LNCAP (cell line): ENCODE measurements around the gene ZSCAN1.

Experiments
- CTCF ChIP-seq: fragments of 450-650 bp; IDR thresholded peaks from 2 replicates; pipeline ENCODE4 v1.5.1; 2017; ENCODE audit warnings: mild to moderate bottlenecking

The ZSCAN1 gene

GRCh38 chr19:58054901-58055874 lies 21.4 kb downstream of the ZSCAN1 start:
- no peak for TF ChIP-seq CTCF

DNA sequence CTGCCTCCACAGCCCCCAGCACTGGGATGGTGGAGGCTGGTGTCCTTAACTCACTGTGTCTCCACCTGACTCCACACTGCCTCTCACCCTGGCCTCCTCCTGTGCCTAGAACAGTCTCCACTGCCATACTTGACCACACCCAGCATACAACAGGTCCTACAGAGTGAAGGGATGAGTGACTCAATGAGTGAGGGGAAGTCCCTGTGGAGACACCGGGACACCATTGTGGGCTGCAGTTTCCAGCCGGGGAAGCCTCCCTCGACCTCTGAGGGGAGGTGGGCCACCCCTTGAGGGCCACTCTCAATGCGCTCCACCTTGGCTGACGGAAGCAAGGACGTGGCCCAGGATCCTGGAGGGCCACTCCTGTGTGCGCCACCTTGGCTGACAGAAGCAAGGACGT lies 22.4 kb downstream of the ZSCAN1 start:
- no peak for TF ChIP-seq CTCF

GRCh38 chr19:58056861-58057260 lies 23.0 kb downstream of the ZSCAN1 start:
- no peak for TF ChIP-seq CTCF

DNA sequence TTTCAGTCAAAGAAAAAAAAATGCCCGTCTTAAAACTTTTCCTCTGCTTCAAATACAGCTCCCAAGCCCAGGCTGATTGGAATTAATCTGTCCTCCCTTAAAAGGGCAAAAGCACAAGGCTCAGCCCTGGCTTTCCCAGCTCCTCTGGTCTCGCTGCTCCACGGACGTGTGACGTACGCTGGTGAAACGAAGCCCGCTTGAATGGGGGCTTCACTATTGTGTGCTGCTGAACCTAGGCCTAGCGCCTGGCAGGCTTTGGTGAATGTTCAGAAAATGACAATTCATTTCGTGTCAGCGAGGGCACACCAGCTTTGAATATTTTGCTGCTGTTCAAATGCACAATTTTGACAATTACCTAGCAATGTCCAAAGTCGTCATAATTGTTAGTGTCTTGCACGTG lies 24.6 kb downstream of the ZSCAN1 start:
- no peak for TF ChIP-seq CTCF

DNA sequence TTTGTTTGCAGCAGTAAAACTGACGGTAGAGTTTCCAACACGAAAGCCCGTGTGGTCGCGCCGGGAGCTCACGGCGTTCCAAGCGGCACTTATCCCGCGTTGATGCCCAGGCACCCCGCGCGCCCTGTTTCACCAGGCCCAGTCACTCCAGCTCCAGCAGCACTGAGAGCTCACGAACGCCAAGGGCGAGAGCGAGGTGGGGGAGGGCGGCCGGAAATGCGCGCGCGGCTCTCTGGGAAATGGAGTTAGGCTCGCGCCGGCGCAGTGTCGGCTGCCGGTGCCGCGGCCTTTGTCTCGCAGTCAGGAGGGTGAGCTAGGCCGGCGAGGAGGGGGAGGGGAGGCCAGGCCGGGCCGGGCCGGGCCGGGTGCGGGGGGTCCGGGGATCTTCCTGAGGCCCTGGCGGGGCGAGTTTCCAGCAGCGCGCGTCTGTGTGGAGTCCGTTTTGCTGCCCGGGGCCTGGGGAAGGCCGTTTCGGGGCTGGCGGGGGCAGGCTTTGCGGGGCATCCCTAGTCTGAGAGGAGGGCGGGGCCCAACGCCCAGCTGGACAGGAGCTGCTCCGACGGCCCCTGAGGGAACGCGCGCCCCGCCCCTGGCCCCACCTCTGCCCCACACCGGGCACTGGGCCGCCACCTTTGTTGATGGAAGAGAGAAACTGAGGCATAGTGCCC lies 25.3 kb downstream of the ZSCAN1 start, which contains the start of gene ZNF135:
ZNF135 (plus strand) TSS at position 280 of the 668 bp plus-strand sequence. CDS start 721 bp downstream, outside the sequence.
- no peak for TF ChIP-seq CTCF

- no peak for TF ChIP-seq CTCF
Observed at GRCh38 chr19:58059671-58060078, 25.9 kb downstream of the ZSCAN1 start.

- no peak for TF ChIP-seq CTCF
Observed at GRCh38 chr19:58060231-58060630, 26.4 kb downstream of the ZSCAN1 start.
